Myometrial cell (primary cell): Measurements from ENCODE around the gene MMAA. TPM values are rescaled to one million over a fixed set of nuclear protein-coding genes. Genes with fewer than 3 reads are reported as not detected.

Experiments used
- total RNA-seq: library from RNA; depleted of rRNA; stranded (reverse); fragments of >200 nt; gene quantifications from 2 replicates; pipeline ENCODE4 v1.2.3, GENCODE V29; 2015

Gene MMAA
- 2.5 and 5.5 TPM in 2 replicates for total RNA-seq

GRCh38 chr4:145618932-145619638 lies at the start of gene MMAA:
Gene MMAA, plus strand, starts transcription at chr4:145619385. Its CDS starts 19,755 bp downstream, at chr4:145639140.

GRCh38 chr4:145679991-145680455 lies 60.8 kb downstream of the MMAA start, which contains the start of gene C4orf51:
Gene C4orf51, plus strand, starts transcription at chr4:145680146. Its CDS starts 58 bp downstream, at chr4:145680204.

Other genes with a start within 250 kb of the MMAA start
- gene SMAD1, start 137.5 kb upstream of the MMAA start, total RNA-seq = 3.7 and 10.8 TPM in 2 replicates
- not detected in 2 replicates for gene C4orf51, start 60.8 kb downstream of the MMAA start, total RNA-seq